ENCODE measurements around the gene PCGF2.

Gene PCGF2

GRCh38 chr17:38712593-38712992 lies 35.5 kb downstream of the PCGF2 start:
- no peak for TF ChIP-seq POLR2A (IDR thresholded peaks at IDR 0.05; ENCODE audit: low read depth, low read length)
- FAIRE-seq = no peak
- DNase-seq (ENCODE audit: insufficient read length, low spot score) = no peak

- FAIRE-seq (no peak), DNase-seq (ENCODE audit: insufficient read length, low spot score) (no peak)
- peak; percentile 55; the same call in 1 of the 2 replicates for TF ChIP-seq POLR2AphosphoS5 (IDR thresholded peaks at IDR 0.05; ENCODE audit: low read depth, low read length)
- TF ChIP-seq SPI1 (IDR thresholded peaks at IDR 0.05; ENCODE audit: low read depth, low read length) = no peak
Observed at GRCh38 chr17:38711792-38712571, 36.2 kb downstream of the PCGF2 start.

GRCh38 chr17:38710985-38711384 lies 37.2 kb downstream of the PCGF2 start:
- TF ChIP-seq PAX5 (IDR thresholded peaks at IDR 0.05; ENCODE audit: insufficient read depth, low read length, severe bottlenecking) (no peak), POLR2A (IDR thresholded peaks at IDR 0.05; ENCODE audit: low read depth, low read length) (no peak), TAF1 (IDR thresholded peaks at IDR 0.05; ENCODE audit: low read depth, low read length) (no peak), SPI1 (IDR thresholded peaks at IDR 0.05; ENCODE audit: low read depth, low read length) (no peak), POLR2AphosphoS5 (IDR thresholded peaks at IDR 0.05; ENCODE audit: low read depth, low read length) (no peak), POU2F2 (IDR thresholded peaks at IDR 0.05; ENCODE audit: low read depth, low read length) (no peak)
- DNase-seq (ENCODE audit: insufficient read length, low spot score) (no peak), FAIRE-seq (no peak)

GRCh38 chr17:38710604-38710962 lies 37.6 kb downstream of the PCGF2 start:
- no peak for DNase-seq (ENCODE audit: insufficient read length, low spot score)
- no peak for FAIRE-seq
- TF ChIP-seq POU2F2 (IDR thresholded peaks at IDR 0.05; ENCODE audit: low read depth, low read length) (no peak), PAX5 (IDR thresholded peaks at IDR 0.05; ENCODE audit: insufficient read depth, low read length, severe bottlenecking) (no peak), TAF1 (IDR thresholded peaks at IDR 0.05; ENCODE audit: low read depth, low read length) (no peak), SPI1 (IDR thresholded peaks at IDR 0.05; ENCODE audit: low read depth, low read length) (no peak), POLR2AphosphoS5 (IDR thresholded peaks at IDR 0.05; ENCODE audit: low read depth, low read length) (no peak), POLR2A (IDR thresholded peaks at IDR 0.05; ENCODE audit: low read depth, low read length) (no peak)

GRCh38 chr17:38709864-38710603 lies 38.1 kb downstream of the PCGF2 start:
- TF ChIP-seq TAF1 (IDR thresholded peaks at IDR 0.05; ENCODE audit: low read depth, low read length) (no peak), SPI1 (IDR thresholded peaks at IDR 0.05; ENCODE audit: low read depth, low read length) (no peak), POU2F2 (IDR thresholded peaks at IDR 0.05; ENCODE audit: low read depth, low read length) (no peak), POLR2A (IDR thresholded peaks at IDR 0.05; ENCODE audit: low read depth, low read length) (no peak)
- FAIRE-seq (no peak), DNase-seq (ENCODE audit: insufficient read length, low spot score) (no peak)

- DNase-seq (ENCODE audit: insufficient read length, low spot score) (no peak), FAIRE-seq (no peak)
- TF ChIP-seq SPI1 (IDR thresholded peaks at IDR 0.05; ENCODE audit: low read depth, low read length) (no peak), POU2F2 (IDR thresholded peaks at IDR 0.05; ENCODE audit: low read depth, low read length) (no peak), TAF1 (IDR thresholded peaks at IDR 0.05; ENCODE audit: low read depth, low read length) (no peak), POLR2A (IDR thresholded peaks at IDR 0.05; ENCODE audit: low read depth, low read length) (no peak), POLR2AphosphoS5 (IDR thresholded peaks at IDR 0.05; ENCODE audit: low read depth, low read length) (no peak), PAX5 (IDR thresholded peaks at IDR 0.05; ENCODE audit: insufficient read depth, low read length, severe bottlenecking) (no peak)
Observed at GRCh38 chr17:38709104-38709820, 38.9 kb downstream of the PCGF2 start.

- TF ChIP-seq TAF1 (IDR thresholded peaks at IDR 0.05; ENCODE audit: low read depth, low read length) (no peak), SPI1 (IDR thresholded peaks at IDR 0.05; ENCODE audit: low read depth, low read length) (no peak), PAX5 (IDR thresholded peaks at IDR 0.05; ENCODE audit: insufficient read depth, low read length, severe bottlenecking) (no peak), POLR2A (IDR thresholded peaks at IDR 0.05; ENCODE audit: low read depth, low read length) (no peak), POU2F2 (IDR thresholded peaks at IDR 0.05; ENCODE audit: low read depth, low read length) (no peak), POLR2AphosphoS5 (IDR thresholded peaks at IDR 0.05; ENCODE audit: low read depth, low read length) (no peak)
- FAIRE-seq (no peak), DNase-seq (ENCODE audit: insufficient read length, low spot score) (no peak)
Observed at GRCh38 chr17:38707678-38708351, 40.3 kb downstream of the PCGF2 start.

- FAIRE-seq (no peak), DNase-seq (ENCODE audit: insufficient read length, low spot score) (no peak)
- TF ChIP-seq POLR2A (IDR thresholded peaks at IDR 0.05; ENCODE audit: low read depth, low read length) (no peak), POLR2AphosphoS5 (IDR thresholded peaks at IDR 0.05; ENCODE audit: low read depth, low read length) (no peak), TAF1 (IDR thresholded peaks at IDR 0.05; ENCODE audit: low read depth, low read length) (no peak), SPI1 (IDR thresholded peaks at IDR 0.05; ENCODE audit: low read depth, low read length) (peak; percentile 84), PAX5 (IDR thresholded peaks at IDR 0.05; ENCODE audit: insufficient read depth, low read length, severe bottlenecking) (no peak), POU2F2 (IDR thresholded peaks at IDR 0.05; ENCODE audit: low read depth, low read length) (peak; percentile 48; the same call in 1 of the 2 replicates)
Observed at GRCh38 chr17:38706505-38707216, 41.5 kb downstream of the PCGF2 start.

Measured in GM12891 (cell line).